AML-193 (cell line): ENCODE measurements around the gene COX6A2.

Experiments used
- DNase-seq, 2 experiments: peaks; one replicate each; lab custom pipeline; 2025; lab: John Stamatoyannopoulos, UW

The COX6A2 gene

GRCh38 chr16:31410082-31410481 is 18.1 kb downstream of the COX6A2 start:
- no peak for DNase-seq

- DNase-seq: no peak
Measured at GRCh38 chr16:31409433-31409832, 18.7 kb downstream of the COX6A2 start.

- DNase-seq: no peak
Measured at GRCh38 chr16:31407406-31407805, 20.8 kb downstream of the COX6A2 start.

- no peak for DNase-seq
Measured at GRCh38 chr16:31404353-31405064, 23.7 kb downstream of the COX6A2 start.

GRCh38 chr16:31403590-31404352 is 24.4 kb downstream of the COX6A2 start:
- DNase-seq: no peak

- DNase-seq: no peak
Measured at GRCh38 chr16:31402687-31403086, 25.5 kb downstream of the COX6A2 start.

- no peak for DNase-seq
Measured at GRCh38 chr16:31401436-31401835, 26.7 kb downstream of the COX6A2 start.

- DNase-seq: peak; percentile 86 to 93
Measured at GRCh38 chr16:31400191-31400590, 28.0 kb downstream of the COX6A2 start.

- no peak for DNase-seq
Measured at GRCh38 chr16:31397701-31398100, 30.5 kb downstream of the COX6A2 start.

GRCh38 chr16:31397096-31397660 is 31.0 kb downstream of the COX6A2 start:
- DNase-seq: no peak

- no peak for DNase-seq
Measured at GRCh38 chr16:31395647-31396046, 32.5 kb downstream of the COX6A2 start.

- no peak for DNase-seq
Measured at GRCh38 chr16:31393056-31393455, 35.1 kb downstream of the COX6A2 start, which contains the start of gene ITGAD. Gene ITGAD (plus strand): TSS chr16:31393335. CDS start chr16:31393361, 26 bp downstream.

- no peak for DNase-seq
Measured at GRCh38 chr16:31390504-31391041, 37.6 kb downstream of the COX6A2 start.

GRCh38 chr16:31388535-31388934 is 39.6 kb downstream of the COX6A2 start:
- DNase-seq: no peak

GRCh38 chr16:31386157-31386984 is 41.8 kb downstream of the COX6A2 start:
- no peak for DNase-seq

GRCh38 chr16:31385680-31386079 is 42.5 kb downstream of the COX6A2 start:
- no peak for DNase-seq

- peak; percentile 61 to 64 for DNase-seq
Measured at GRCh38 chr16:31382485-31383161, 45.5 kb downstream of the COX6A2 start.

GRCh38 chr16:31380201-31380600 is 48.0 kb downstream of the COX6A2 start:
- no peak for DNase-seq
